ENCODE results near the gene DCLK3.

DNA sequence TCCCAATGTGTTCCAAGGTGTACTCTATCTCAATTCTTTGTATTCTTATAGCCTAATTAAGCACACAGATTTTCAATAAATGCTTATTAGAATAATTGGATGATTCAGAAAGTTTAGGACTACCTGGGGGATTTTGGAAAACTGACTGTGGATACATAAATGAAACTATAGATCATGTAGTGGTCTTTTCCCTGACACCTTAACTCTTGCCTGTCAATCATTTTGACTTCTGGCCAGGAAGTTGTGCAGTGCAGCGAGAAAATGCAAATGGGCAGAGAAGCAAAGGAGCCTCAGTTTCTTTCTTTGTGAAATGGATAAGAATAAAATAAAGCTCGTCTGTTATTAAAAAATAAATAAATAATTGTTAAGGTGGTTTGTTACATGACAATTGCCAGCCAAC, 47.4 kb upstream of the DCLK3 start:
- no peak for TF ChIP-seq EZH2phosphoT487 (IDR thresholded peaks at IDR 0.05; ENCODE audit: low read length)
- TF ChIP-seq CTCF (IDR thresholded peaks at IDR 0.05; ENCODE audit: low read length) = no peak
- no peak for TF ChIP-seq EZH2 (optimal IDR thresholded peaks at IDR 0.05; ENCODE audit: low read depth, low read length)

Measured in MM.1S (cell line).